ENCODE data around the gene CDH6. TPM values are rescaled to one million over a fixed set of nuclear protein-coding genes. Genes with fewer than 3 reads are reported as not detected.

The CDH6 gene
- total and polyA plus RNA-seq, 2 donors (not counting 3 experiments of a cell fraction or from before 2014, with no cell fraction given) = 0.06 TPM; not detected in 1

DNA sequence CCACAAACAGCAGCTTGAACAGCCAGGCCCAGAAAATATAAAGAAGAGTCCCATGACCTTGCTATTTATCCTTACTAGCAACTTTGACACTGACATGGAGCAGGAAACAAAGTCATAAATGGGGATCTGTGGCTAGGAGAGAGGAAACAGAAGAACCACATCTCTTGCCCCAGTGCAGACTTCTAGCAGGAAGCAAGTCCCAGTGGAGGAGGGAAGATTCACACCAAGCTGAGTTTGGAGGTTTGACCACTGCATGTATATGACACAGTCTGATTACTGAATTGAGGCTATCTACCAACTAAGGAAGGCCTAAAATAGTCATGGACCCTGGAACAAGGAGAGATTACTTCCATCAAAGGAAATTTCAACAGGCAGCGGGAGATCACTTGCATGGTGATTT is 51.4 kb downstream of the CDH6 start:
- Histone ChIP-seq H3K79me2 (ENCODE audit: control insufficient read depth, insufficient read depth, low read length) (no peaks in the 10 kb centered on the region), H3K27me3 (ENCODE audit: control insufficient read depth in 2 of 2, insufficient read depth in 2 of 2, low read length in 2 of 2) (no peaks in the 10 kb centered on the region), H3K4me3 (replicated peaks in 1 of 3; ENCODE audit: insufficient read depth in 1 of 3, low read depth in 1 of 3, low read length in 3 of 3) (no peak overlapping the region), H3K4me1 (ENCODE audit: control insufficient read depth, extremely low read depth, insufficient read depth, low read length) (no peaks in the 10 kb centered on the region), H2AFZ (ENCODE audit: low read depth, low read length) (no peak overlapping the region), H3K9me3 (replicated peaks; ENCODE audit: control insufficient read depth, insufficient read depth, low read length) (no peaks in the 10 kb centered on the region), H3K36me3 (ENCODE audit: control insufficient read depth in 2 of 2, extremely low read depth in 1 of 2, insufficient read depth in 2 of 2, low read length in 2 of 2) (no peaks in the 10 kb centered on the region), H3K9ac (replicated peaks; ENCODE audit: extremely low read depth, insufficient read depth, low read length) (no peak overlapping the region), H3K27ac (ENCODE audit: insufficient read depth, low read depth, low read length) (no peak overlapping the region), H3K9me1 (replicated peaks; ENCODE audit: control insufficient read depth, extremely low read depth, insufficient read depth, low read length) (no peaks in the 10 kb centered on the region), H4K20me1 (replicated peaks; ENCODE audit: control insufficient read depth, extremely low read depth, insufficient read depth, low read length) (no peaks in the 10 kb centered on the region), H3K4me2 (ENCODE audit: insufficient read depth, low read length) (no peak overlapping the region)
- POLR2A ChIA-PET = no interaction called here
- FAIRE-seq (no peak), DNase-seq (ENCODE audit: low read depth, low spot score) (no peak)
- intact Hi-C loops (cut with micrococcal nuclease) (no loop called here), dilution Hi-C loops (cut with MboI; ENCODE audit: extremely low pct_ligation_motif_present, low sequenced_read_pairs) (no loop called here)
- BruUV-seq (replicated peaks) = no TSS peak
- TF ChIP-seq POLR2AphosphoS5 (IDR thresholded peaks at IDR 0.05; ENCODE audit: insufficient read depth, low read depth, low read length) (no peak), EZH2 (IDR thresholded peaks at IDR 0.05; ENCODE audit: borderline replicate concordance, low read depth, low read length, severe bottlenecking) (no peak), MAX (IDR thresholded peaks at IDR 0.05; ENCODE audit: insufficient read depth, insufficient read length) (no peak), GATA2 (IDR thresholded peaks at IDR 0.05; ENCODE audit: insufficient read depth, insufficient read length, low read depth, low read length) (no peak), JUN (IDR thresholded peaks at IDR 0.05; ENCODE audit: borderline replicate concordance, insufficient read depth, insufficient read length, low read depth) (no peak), FOS (IDR thresholded peaks at IDR 0.05; ENCODE audit: borderline replicate concordance, insufficient read depth, low read length) (no peak), POLR2A (IDR thresholded peaks at IDR 0.05; ENCODE audit: low read depth, low read length) (no peak), CTCF (IDR thresholded peaks at IDR 0.05; ENCODE audit: extremely low read depth in 1 of 2, insufficient read depth in 1 of 2, low read depth in 1 of 2, low read length in 2 of 2) (no peak), MYC (IDR thresholded peaks at IDR 0.05; ENCODE audit: low read depth, low read length) (no peak)
- CTCF ChIA-PET = no interaction called here
